ENCODE measurements around the gene CDKN1C. TPM values are rescaled to one million over a fixed set of nuclear protein-coding genes. Genes with fewer than 3 reads are reported as not detected.

Gene CDKN1C
- polyA plus RNA-seq, 4 donors = 4.0 to 328 (median 17.7) TPM

DNA sequence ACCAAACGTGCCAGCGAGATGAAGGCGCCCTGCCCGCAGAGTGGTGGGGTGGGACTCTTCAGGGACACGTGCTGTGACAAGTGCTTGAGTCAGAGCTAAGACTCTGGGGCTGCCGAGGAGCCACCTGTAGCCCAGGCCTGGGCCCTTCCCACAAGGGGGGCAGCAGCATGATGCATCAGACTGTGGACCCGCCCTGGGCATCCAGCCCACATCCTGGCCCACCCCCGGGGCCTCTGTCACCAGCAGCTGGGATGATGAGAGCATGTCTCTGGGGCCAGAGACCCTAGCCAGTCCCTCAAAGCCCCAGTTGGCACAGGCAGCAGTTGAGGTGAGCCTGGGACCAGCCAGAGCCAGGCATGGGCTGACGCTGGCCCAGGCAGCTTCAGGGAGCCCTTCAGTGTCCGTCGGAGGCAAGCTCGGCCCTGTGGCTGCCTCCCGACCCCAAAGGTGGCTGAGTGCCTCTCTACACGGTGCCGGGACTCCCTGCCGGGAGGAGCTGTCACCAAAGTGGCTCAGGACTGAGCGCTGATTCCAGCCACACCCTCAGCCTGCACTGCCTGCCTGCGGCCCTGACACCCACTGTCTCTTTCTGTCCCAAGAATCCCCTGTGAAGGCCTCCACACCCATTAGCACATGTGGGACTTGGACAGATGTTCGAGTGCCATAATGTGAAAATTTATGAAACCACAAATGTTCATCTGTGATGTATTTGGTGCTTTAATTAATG lies 41.3 kb downstream of the CDKN1C start:
- Histone ChIP-seq H3K4me1 (ENCODE audit: control insufficient read depth in 3 of 3, insufficient read depth in 2 of 3, low read depth in 1 of 3, low read length in 2 of 3) (peaks cover 0 to 25% (median 0%) of the 10 kb centered on the region in 3 donors), H3K4me3 (ENCODE audit: low read depth in 1 of 3, low read length in 3 of 3) (no peak overlapping the region), H3K27me3 (ENCODE audit: control insufficient read depth in 3 of 3, insufficient read depth in 3 of 3, low read length in 3 of 3) (no peaks in the 10 kb centered on the region), H3K27ac (ENCODE audit: low read depth in 1 of 3, low read length in 2 of 3) (no peak overlapping the region), H3K36me3 (ENCODE audit: control insufficient read depth in 3 of 3, insufficient read depth in 2 of 3, low read depth in 1 of 3, low read length in 3 of 3) (peaks cover 0 to 19% (median 0%) of the 10 kb centered on the region in 3 donors), H3K9me3 (ENCODE audit: control insufficient read depth in 2 of 2, insufficient read depth in 1 of 2, low read depth in 1 of 2, low read length in 1 of 2) (no peaks in the 10 kb centered on the region)
- DNase-seq (no peak), FAIRE-seq (no peak)
- 80 to 87% (median 84%) methylated on average over 18 to 19 of the region's 19 CpGs for WGBS, 3 donors

DNA sequence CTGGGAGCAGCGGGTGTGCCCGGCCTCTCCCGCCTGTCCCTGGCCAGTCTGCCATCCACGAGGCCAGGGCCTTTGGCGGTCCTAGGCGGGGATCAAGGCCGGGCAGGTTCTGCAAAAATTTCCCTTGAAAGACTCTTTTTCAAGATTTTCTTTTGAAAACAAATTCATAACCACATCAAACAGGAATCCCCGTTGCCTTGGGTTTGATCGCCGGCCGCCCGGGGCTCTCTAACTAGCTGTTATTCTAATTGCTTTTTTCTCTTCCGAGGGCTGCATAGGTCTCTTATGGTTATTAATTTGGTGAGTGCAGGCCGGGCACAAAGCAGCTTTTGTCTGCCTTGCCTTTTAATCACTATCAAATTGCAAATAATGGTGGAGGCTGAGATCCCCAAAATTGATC lies 42.0 kb downstream of the CDKN1C start:
- no peak overlapping the region for H3K27ac ChIP-seq (ENCODE audit: low read depth in 1 of 3, low read length in 2 of 3)
- no peak overlapping the region for H3K4me3 ChIP-seq (ENCODE audit: low read depth in 1 of 3, low read length in 3 of 3)
- 78 to 85% (median 81%) methylated on average over 14 of the region's 14 CpGs for WGBS, 3 donors
- DNase-seq (no peak), FAIRE-seq (no peak)
- peaks cover 0 to 33% (median 0%) of the 10 kb centered on the region in 3 donors for H3K4me1 ChIP-seq (ENCODE audit: control insufficient read depth in 3 of 3, insufficient read depth in 2 of 3, low read depth in 1 of 3, low read length in 2 of 3)
- peaks cover 0 to 18% (median 0%) of the 10 kb centered on the region in 3 donors for H3K36me3 ChIP-seq (ENCODE audit: control insufficient read depth in 3 of 3, insufficient read depth in 2 of 3, low read depth in 1 of 3, low read length in 3 of 3)
- H3K27me3 ChIP-seq (ENCODE audit: control insufficient read depth in 3 of 3, insufficient read depth in 3 of 3, low read length in 3 of 3) = no peaks in the 10 kb centered on the region
- no peaks in the 10 kb centered on the region for H3K9me3 ChIP-seq (ENCODE audit: control insufficient read depth in 2 of 2, insufficient read depth in 1 of 2, low read depth in 1 of 2, low read length in 1 of 2)

DNA sequence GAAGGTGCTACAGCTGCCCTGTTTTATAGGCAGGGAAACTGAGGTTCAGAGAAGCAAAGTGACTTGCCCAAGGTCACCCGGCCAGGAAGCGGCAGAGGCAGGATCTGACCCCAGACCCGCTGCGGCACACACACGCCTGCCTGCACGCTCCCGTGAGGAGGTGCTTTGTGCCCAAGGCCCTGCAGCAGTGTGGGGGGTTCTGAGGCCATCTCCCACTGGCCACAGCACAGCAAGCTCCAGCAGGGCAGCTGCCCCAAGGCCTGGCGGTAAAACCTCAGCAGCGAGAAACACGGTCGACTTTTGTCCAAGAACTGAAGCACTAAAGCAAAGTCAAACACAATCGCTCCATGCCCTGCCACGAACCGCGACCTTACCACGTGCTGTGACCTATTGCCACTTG lies 42.7 kb downstream of the CDKN1C start:
- no peaks in the 10 kb centered on the region for H3K9me3 ChIP-seq (ENCODE audit: control insufficient read depth in 2 of 2, insufficient read depth in 1 of 2, low read depth in 1 of 2, low read length in 1 of 2)
- DNase-seq (no peak), FAIRE-seq (no peak)
- H3K4me1 ChIP-seq (ENCODE audit: control insufficient read depth in 3 of 3, insufficient read depth in 2 of 3, low read depth in 1 of 3, low read length in 2 of 3) = peaks cover 0 to 40% (median 0%) of the 10 kb centered on the region in 3 donors
- 92 to 96% (median 94%) methylated on average over 16 of the region's 16 CpGs for WGBS, 3 donors
- H3K36me3 ChIP-seq (ENCODE audit: control insufficient read depth in 3 of 3, insufficient read depth in 2 of 3, low read depth in 1 of 3, low read length in 3 of 3) = peaks cover 0 to 11% (median 0%) of the 10 kb centered on the region in 3 donors
- H3K27me3 ChIP-seq (ENCODE audit: control insufficient read depth in 3 of 3, insufficient read depth in 3 of 3, low read length in 3 of 3) = no peaks in the 10 kb centered on the region
- H3K4me3 ChIP-seq (ENCODE audit: low read depth in 1 of 3, low read length in 3 of 3) = no peak overlapping the region
- no peak overlapping the region for H3K27ac ChIP-seq (ENCODE audit: low read depth in 1 of 3, low read length in 2 of 3)

DNA sequence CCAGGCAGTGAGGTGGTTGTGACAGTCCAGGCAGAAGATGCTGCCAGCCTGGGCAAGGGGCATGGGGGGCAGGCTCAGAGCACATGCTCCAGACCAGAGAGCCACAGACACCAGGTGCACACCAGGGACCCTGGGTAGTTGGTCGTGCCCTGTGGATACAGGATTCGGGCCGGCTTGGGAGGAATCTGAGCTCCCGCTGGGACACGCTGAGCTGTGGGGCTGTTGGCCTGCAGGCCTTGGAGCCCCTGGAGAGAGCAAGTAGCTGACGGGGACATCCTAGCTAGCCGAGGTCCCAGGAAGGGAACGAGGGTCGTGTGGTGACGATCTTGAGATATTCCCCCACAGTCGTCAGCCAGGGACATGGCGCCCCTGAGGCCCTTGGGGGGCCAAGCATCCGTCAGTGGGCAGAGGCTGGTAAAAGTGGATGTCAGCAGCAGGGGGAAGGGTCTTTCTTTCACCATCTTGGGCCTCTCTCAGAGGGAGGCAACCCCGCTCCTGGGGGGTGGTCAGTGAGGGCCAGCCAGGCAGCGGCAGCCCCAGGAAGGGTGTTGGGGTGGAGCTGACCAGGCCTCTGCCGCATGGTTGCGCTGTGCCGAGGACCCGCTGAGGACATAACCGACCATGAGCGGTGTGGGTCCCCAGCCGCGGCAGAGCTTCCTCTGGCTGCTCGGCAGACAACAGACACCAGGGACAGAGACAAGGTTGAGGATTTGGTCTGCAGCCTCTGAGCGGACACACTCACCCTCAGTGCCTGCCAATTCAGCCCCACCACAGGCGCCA lies 44.0 kb downstream of the CDKN1C start:
- peaks cover 0 to 9% (median 0%) of the 10 kb centered on the region in 3 donors for H3K36me3 ChIP-seq (ENCODE audit: control insufficient read depth in 3 of 3, insufficient read depth in 2 of 3, low read depth in 1 of 3, low read length in 3 of 3)
- FAIRE-seq = no peak
- H3K4me1 ChIP-seq (ENCODE audit: control insufficient read depth in 3 of 3, insufficient read depth in 2 of 3, low read depth in 1 of 3, low read length in 2 of 3) = peaks cover 0 to 52% (median 0%) of the 10 kb centered on the region in 3 donors
- no peaks in the 10 kb centered on the region for H3K9me3 ChIP-seq (ENCODE audit: control insufficient read depth in 2 of 2, insufficient read depth in 1 of 2, low read depth in 1 of 2, low read length in 1 of 2)
- DNase-seq = no peak
- H3K27me3 ChIP-seq (ENCODE audit: control insufficient read depth in 3 of 3, insufficient read depth in 3 of 3, low read length in 3 of 3) = no peaks in the 10 kb centered on the region
- no peak overlapping the region for H3K27ac ChIP-seq (ENCODE audit: low read depth in 1 of 3, low read length in 2 of 3)
- 91 to 92% (median 91%) methylated on average over 26 of the region's 26 CpGs for WGBS, 3 donors
- no peak overlapping the region for H3K4me3 ChIP-seq (ENCODE audit: low read depth in 1 of 3, low read length in 3 of 3)

DNA sequence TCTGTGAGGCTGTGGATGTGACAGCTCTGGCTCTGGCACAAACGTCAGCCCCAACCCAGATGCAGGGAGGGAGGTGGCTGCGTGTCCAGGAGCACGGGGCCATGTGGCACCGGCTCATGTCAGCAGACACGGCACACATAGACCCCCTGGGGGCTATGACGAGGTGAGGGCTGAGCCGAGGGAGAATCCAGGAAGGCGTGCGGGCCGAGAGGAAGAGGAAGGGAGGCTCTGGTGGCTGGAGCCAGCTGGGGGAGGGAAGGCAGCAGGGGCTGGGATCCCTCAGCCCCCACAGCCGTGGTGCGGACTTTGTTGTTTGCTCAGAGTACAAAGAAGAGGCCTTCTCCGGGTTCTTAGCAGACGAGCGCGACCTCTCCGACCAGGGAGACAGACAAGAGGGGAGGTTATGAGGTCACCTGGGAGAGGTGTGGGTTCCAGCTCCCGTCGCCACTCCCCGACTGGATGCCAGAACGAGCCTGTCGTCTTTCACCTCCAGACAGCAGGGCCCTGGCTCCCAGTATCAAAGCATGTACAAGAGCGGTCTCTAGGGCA lies 46.1 kb downstream of the CDKN1C start:
- H3K4me3 ChIP-seq (ENCODE audit: low read depth in 1 of 3, low read length in 3 of 3) = no peak overlapping the region
- H3K36me3 ChIP-seq (ENCODE audit: control insufficient read depth in 3 of 3, insufficient read depth in 2 of 3, low read depth in 1 of 3, low read length in 3 of 3) = peaks cover 0 to 3% (median 0%) of the 10 kb centered on the region in 3 donors
- peaks cover 0 to 74% (median 0%) of the 10 kb centered on the region in 3 donors for H3K4me1 ChIP-seq (ENCODE audit: control insufficient read depth in 3 of 3, insufficient read depth in 2 of 3, low read depth in 1 of 3, low read length in 2 of 3)
- FAIRE-seq (no peak), DNase-seq (peak in 1 of 2 donors; percentile 85)
- H3K9me3 ChIP-seq (ENCODE audit: control insufficient read depth in 2 of 2, insufficient read depth in 1 of 2, low read depth in 1 of 2, low read length in 1 of 2) = no peaks in the 10 kb centered on the region
- peak overlapping the region in 1 of 3 donors; percentile 91 for H3K27ac ChIP-seq (ENCODE audit: low read depth in 1 of 3, low read length in 2 of 3)
- no peaks in the 10 kb centered on the region for H3K27me3 ChIP-seq (ENCODE audit: control insufficient read depth in 3 of 3, insufficient read depth in 3 of 3, low read length in 3 of 3)
- WGBS, 3 donors = 75 to 81% (median 78%) methylated on average over 23 of the region's 23 CpGs

DNA sequence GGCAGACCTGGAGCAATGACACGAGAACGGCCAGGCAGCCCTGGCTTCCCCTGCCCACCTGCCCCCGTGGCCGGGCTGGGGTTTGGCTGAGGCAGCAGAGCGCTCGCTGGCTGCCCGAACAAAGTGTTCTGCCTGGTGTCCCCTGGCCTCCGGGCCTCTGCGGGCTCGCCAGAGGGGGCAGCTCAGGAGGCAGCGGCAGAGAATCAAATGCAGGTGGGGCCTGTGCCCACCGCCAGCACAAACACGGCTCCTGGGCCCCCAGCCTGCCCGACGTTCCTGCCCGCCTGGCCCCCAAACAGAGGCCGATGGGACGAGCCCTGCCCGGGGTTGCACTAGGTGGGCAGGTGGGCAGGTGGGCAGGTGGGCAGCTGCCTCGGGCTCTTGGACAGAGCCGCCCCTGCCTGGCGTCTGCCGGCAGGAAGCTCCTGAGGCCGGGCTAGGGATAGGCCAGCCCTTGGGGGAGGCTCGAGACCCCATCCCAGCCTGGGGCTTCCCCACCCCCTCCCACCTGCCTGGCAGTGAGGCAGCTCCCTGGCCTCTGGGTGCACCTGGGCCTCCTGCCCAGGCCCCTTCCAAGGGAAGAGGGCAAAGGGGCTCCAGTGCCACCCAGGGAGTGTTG lies 46.8 kb downstream of the CDKN1C start:
- Histone ChIP-seq H3K36me3 (ENCODE audit: control insufficient read depth in 3 of 3, insufficient read depth in 2 of 3, low read depth in 1 of 3, low read length in 3 of 3) (peaks cover 0 to 3% (median 0%) of the 10 kb centered on the region in 3 donors), H3K4me1 (ENCODE audit: control insufficient read depth in 3 of 3, insufficient read depth in 2 of 3, low read depth in 1 of 3, low read length in 2 of 3) (peaks cover 0 to 78% (median 0%) of the 10 kb centered on the region in 3 donors), H3K27ac (ENCODE audit: low read depth in 1 of 3, low read length in 2 of 3) (peak overlapping the region in 1 of 3 donors; percentile 91), H3K27me3 (ENCODE audit: control insufficient read depth in 3 of 3, insufficient read depth in 3 of 3, low read length in 3 of 3) (no peaks in the 10 kb centered on the region), H3K4me3 (ENCODE audit: low read depth in 1 of 3, low read length in 3 of 3) (no peak overlapping the region), H3K9me3 (ENCODE audit: control insufficient read depth in 2 of 2, insufficient read depth in 1 of 2, low read depth in 1 of 2, low read length in 1 of 2) (no peaks in the 10 kb centered on the region)
- no peak for FAIRE-seq
- DNase-seq = no peak
- WGBS, 3 donors = 88 to 92% (median 91%) methylated on average over 18 to 25 of the region's 25 CpGs

DNA sequence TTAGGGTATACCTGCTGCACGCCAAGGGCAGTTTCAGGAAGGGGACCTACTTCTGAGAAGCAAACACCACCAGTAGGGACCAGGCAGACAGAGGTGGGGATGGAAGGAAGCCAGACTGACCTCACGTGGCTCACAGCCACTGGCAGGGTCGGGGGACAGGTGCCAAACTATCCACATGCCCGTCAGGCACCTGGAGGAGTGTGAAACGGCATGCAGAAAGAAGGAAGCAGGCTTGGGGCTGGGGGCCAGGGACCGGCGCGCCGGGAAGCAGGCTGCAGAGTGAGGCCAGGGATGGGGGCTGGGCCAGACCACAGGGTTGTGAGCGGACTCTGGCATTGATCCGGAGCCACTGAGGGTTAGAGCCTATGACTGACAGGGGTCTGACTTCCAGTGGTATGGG lies 47.5 kb downstream of the CDKN1C start:
- H3K27me3 ChIP-seq (ENCODE audit: control insufficient read depth in 3 of 3, insufficient read depth in 3 of 3, low read length in 3 of 3) = no peaks in the 10 kb centered on the region
- H3K4me3 ChIP-seq (ENCODE audit: low read depth in 1 of 3, low read length in 3 of 3) = no peak overlapping the region
- H3K27ac ChIP-seq (ENCODE audit: low read depth in 1 of 3, low read length in 2 of 3) = peak overlapping the region in 1 of 3 donors; percentile 91
- no peaks in the 10 kb centered on the region for H3K9me3 ChIP-seq (ENCODE audit: control insufficient read depth in 2 of 2, insufficient read depth in 1 of 2, low read depth in 1 of 2, low read length in 1 of 2)
- H3K36me3 ChIP-seq (ENCODE audit: control insufficient read depth in 3 of 3, insufficient read depth in 2 of 3, low read depth in 1 of 3, low read length in 3 of 3) = peaks cover 0 to 3% (median 0%) of the 10 kb centered on the region in 3 donors
- H3K4me1 ChIP-seq (ENCODE audit: control insufficient read depth in 3 of 3, insufficient read depth in 2 of 3, low read depth in 1 of 3, low read length in 2 of 3) = peaks cover 0 to 75% (median 0%) of the 10 kb centered on the region in 3 donors
- FAIRE-seq = no peak
- 65 to 69% (median 68%) methylated on average over 10 to 11 of the region's 11 CpGs for WGBS, 3 donors
- DNase-seq = no peak

DNA sequence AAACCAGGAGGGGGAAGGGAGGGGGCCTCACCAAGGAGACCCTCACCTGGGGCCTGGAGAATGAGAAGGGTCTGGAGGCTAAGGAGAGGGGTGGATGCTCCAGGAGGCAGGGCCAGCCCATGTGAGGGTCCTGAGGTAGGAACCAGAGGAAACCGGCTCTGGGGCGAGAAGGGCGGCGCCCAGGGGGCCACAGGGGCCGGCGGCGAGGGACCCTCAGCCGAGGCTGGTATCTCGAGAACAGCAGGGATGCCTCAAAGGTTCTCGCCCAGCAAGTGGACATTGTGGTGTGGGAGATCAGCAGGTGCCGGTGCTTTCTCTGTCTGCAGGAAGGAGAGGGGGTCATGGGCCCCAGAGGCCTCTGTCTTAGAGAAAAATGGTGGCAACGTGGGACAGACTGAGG lies 47.9 kb downstream of the CDKN1C start:
- Histone ChIP-seq H3K9me3 (ENCODE audit: control insufficient read depth in 2 of 2, insufficient read depth in 1 of 2, low read depth in 1 of 2, low read length in 1 of 2) (no peaks in the 10 kb centered on the region), H3K27ac (ENCODE audit: low read depth in 1 of 3, low read length in 2 of 3) (peak overlapping the region in 1 of 3 donors; percentile 91), H3K27me3 (ENCODE audit: control insufficient read depth in 3 of 3, insufficient read depth in 3 of 3, low read length in 3 of 3) (no peaks in the 10 kb centered on the region), H3K4me1 (ENCODE audit: control insufficient read depth in 3 of 3, insufficient read depth in 2 of 3, low read depth in 1 of 3, low read length in 2 of 3) (peaks cover 0 to 73% (median 0%) of the 10 kb centered on the region in 3 donors), H3K36me3 (ENCODE audit: control insufficient read depth in 3 of 3, insufficient read depth in 2 of 3, low read depth in 1 of 3, low read length in 3 of 3) (peaks cover 0 to 3% (median 0%) of the 10 kb centered on the region in 3 donors), H3K4me3 (ENCODE audit: low read depth in 1 of 3, low read length in 3 of 3) (peak overlapping the region in 1 of 3 donors; percentile 2)
- FAIRE-seq (no peak), DNase-seq (no peak)
- WGBS, 3 donors = 78 to 88% (median 85%) methylated on average over 12 of the region's 12 CpGs
